HepG2 (cell line): ENCODE results near the gene UNC79. TPM values are rescaled to one million over a fixed set of nuclear protein-coding genes. Genes with fewer than 3 reads are reported as not detected.
A peak's percentile ranks its signal among the peaks of the same experiment; 100 is the strongest.

Experiments used
- ATAC-seq: fragments of 200-7000 bp; cut with Tn5 transposase; 3 replicates; pipeline ENCODE4 v1.9.1; 2020; ENCODE audit warnings: mild to moderate bottlenecking, moderate library complexity
- BruUV-seq: library from RNA; stranded (reverse); fragments of 400-500 nt; replicated peaks from 2 replicates; lab custom pipeline; 2021; lab: Mats Ljungman, UMichigan
- CTCF ChIA-PET: fragments of 300-600 bp; formaldehyde crosslinking; extraction: SDS; loops from one replicate; lab custom pipeline; 2021; ENCODE audit warnings: low total read pairs, inconsistent platforms, low intra/inter-chr PET ratio; lab: Yijun Ruan, JAX
- POLR2A ChIA-PET: fragments of 350-600 bp; sonication (Branson Sonifier 250); formaldehyde crosslinking; loops from one replicate; lab custom pipeline; 2020; ENCODE audit warnings: antibody characterized with exemption, inconsistent platforms; lab: Yijun Ruan, JAX
- DNase-seq: peaks from one replicate; pipeline ENCODE4 v3.0.0-alpha.2; 2015; ENCODE audit warnings: low spot score
- FAIRE-seq: peaks from 3 replicates; lab custom pipeline; 2011; peaks lifted over from hg19 to GRCh38; lab: Jason Lieb, UNC
- H2AFZ ChIP-seq: one replicate; pipeline ENCODE4 v1.6.1; 2011; ENCODE audit warnings: low read length, inconsistent platforms
- H3K27ac ChIP-seq: fragments of 300-600 bp; 3 replicates; pipeline ENCODE4 v1.8.0; 2011; ENCODE audit warnings: mixed run types, mild to moderate bottlenecking, mixed read lengths, low read length, inconsistent platforms; ENCODE audit not compliant: insufficient read depth; ENCODE audit errors: extremely low read length
- H3K27me3 ChIP-seq, 2 experiments: fragments of 200-600 bp in 1 of 2; 2 replicates in 1 of 2; 3 replicates in 1 of 2; pipeline versions ENCODE4 v1.6.0 to v1.8.0; 2011; ENCODE audit warnings: low read length in 2 of 2, mild to moderate bottlenecking in 2 of 2, moderate library complexity in 2 of 2, inconsistent platforms in 1 of 2; ENCODE audit not compliant: insufficient read depth in 2 of 2, control insufficient read depth in 1 of 2
- H3K36me3 ChIP-seq, 2 experiments: fragments of 200-600 bp in 1 of 2; replicated peaks in 1 of 2; 2 replicates in 1 of 2; 3 replicates in 1 of 2; pipeline versions ENCODE4 v1.5.1 to v1.8.0; 2011; ENCODE audit warnings: low read length in 2 of 2, inconsistent platforms in 1 of 2; ENCODE audit not compliant: insufficient read depth in 2 of 2, control insufficient read depth in 1 of 2
- H3K4me1 ChIP-seq: 2 replicates; pipeline ENCODE4 v1.5.1; 2012; ENCODE audit warnings: low read length, inconsistent platforms; ENCODE audit not compliant: insufficient read depth
- H3K4me2 ChIP-seq: 2 replicates; pipeline ENCODE4 v1.6.0; 2011; ENCODE audit warnings: low read depth, low read length, inconsistent platforms
- H3K4me3 ChIP-seq, 3 experiments: fragments of 200-600 bp in 1 of 3; sonication (generic), shearing (Covaris generic) in 1 of 3; replicated peaks in 1 of 3; 2 replicates each; pipeline ENCODE4 v1.5.1; 2011 to 2016; ENCODE audit warnings: low read length in 3 of 3, inconsistent platforms in 2 of 3, low read depth in 2 of 3, mild to moderate bottlenecking in 2 of 3, control low read depth in 1 of 3, mixed read lengths in 1 of 3; ENCODE audit not compliant: insufficient read depth in 1 of 3
- H3K79me2 ChIP-seq: one replicate; pipeline ENCODE4 v1.6.1; 2011; ENCODE audit warnings: low read length, inconsistent platforms; ENCODE audit not compliant: insufficient read depth
- H3K9ac ChIP-seq: 2 replicates; pipeline ENCODE4 v1.6.0; 2011; ENCODE audit warnings: mild to moderate bottlenecking, low read depth, low read length, inconsistent platforms; ENCODE audit not compliant: insufficient read depth
- H3K9me3 ChIP-seq: 2 replicates; pipeline ENCODE4 v1.5.1; 2012; ENCODE audit warnings: mild to moderate bottlenecking, low read length
- H4K20me1 ChIP-seq: 2 replicates; pipeline ENCODE4 v1.6.0; 2011; ENCODE audit warnings: inconsistent platforms, mild to moderate bottlenecking, low read length, moderate library complexity; ENCODE audit not compliant: insufficient read depth
- CTCF ChIP-seq: sonication (generic); formaldehyde crosslinking; IDR thresholded peaks from 2 replicates; pipeline ENCODE4 v1.5.0; 2020; ENCODE audit warnings: mild to moderate bottlenecking, missing genetic modification reagents, moderate library complexity
- KDM6A ChIP-seq: IDR thresholded peaks from 2 replicates; pipeline ENCODE4 v1.6.1; 2016; ENCODE audit warnings: low read depth
- PAXIP1 ChIP-seq: sonication (generic); formaldehyde crosslinking; conservative IDR thresholded peaks from 2 replicates; pipeline ENCODE4 v1.4.0; 2020; ENCODE audit warnings: mild to moderate bottlenecking, missing genetic modification reagents, moderate library complexity
- SMC3 ChIP-seq: IDR thresholded peaks from 2 replicates; pipeline ENCODE4 v1.6.1; 2011; ENCODE audit warnings: low read length, improper control_type of control experiment
- STAG1 ChIP-seq: sonication (generic); formaldehyde crosslinking; IDR thresholded peaks from 2 replicates; pipeline ENCODE4 v1.4.0; 2020; ENCODE audit warnings: missing genetic modification reagents
- TSC22D2 ChIP-seq: sonication (generic); formaldehyde crosslinking; IDR thresholded peaks from 2 replicates; pipeline ENCODE4 v1.5.1; 2020; ENCODE audit warnings: missing genetic modification reagents, mild to moderate bottlenecking, borderline replicate concordance
- ZNF318 ChIP-seq: sonication (generic); formaldehyde crosslinking; IDR thresholded peaks from 2 replicates; pipeline ENCODE4 v1.4.0; 2020; ENCODE audit warnings: mild to moderate bottlenecking, missing genetic modification reagents
- WGBS: methylation state at CpG from one replicate; pipeline ENCODE4 v1.1.6; 2017; ENCODE audit warnings: low lambda C conversion rate; 5-methylcytosine and 5-hydroxymethylcytosine counted together
- in situ Hi-C: cut with HindIII; loops from 2 replicates; pipeline ENCODE4 v1.10.0; 2017; ENCODE audit warnings: low pct_unique_long_range_greater_than_20kb; ENCODE audit not compliant: extremely low pct_ligation_motif_present
- intact Hi-C: fragments of 100-400 bp; cut with micrococcal nuclease; formaldehyde crosslinking; loops from one replicate; pipeline ENCODE4 v1.10.0; 2022; ENCODE audit not compliant: unreplicated experiment
- polyA plus RNA-seq, 8 experiments: library from polyadenylated mRNA; depleted of rRNA in 3 of 8; stranded (reverse) in 7 of 8; unstranded in 1 of 8; fragments of >200 nt; fragmentation: Illumina TruSeq in 4 of 8; extraction: Trizol in 4 of 8; gene quantifications; 2 replicates each; pipeline versions ENCODE4 v1.2.1 to v1.2.3, GENCODE V29; 2011 to 2016; ENCODE audit warnings: low read depth in 4 of 8, missing spikeins in 1 of 8, mixed read lengths in 1 of 8; ENCODE audit not compliant: insufficient read depth in 1 of 8
- total RNA-seq, 5 experiments: library from RNA; depleted of rRNA; stranded (reverse); fragments of >200 nt; fragmentation: Illumina TruSeq; extraction: Trizol; gene quantifications; 2 replicates each; pipeline ENCODE4 v1.2.3, GENCODE V29; 2016; ENCODE audit warnings: low read depth in 1 of 5

UNC79 gene
- total and polyA plus RNA-seq, 2 of the 13 experiments (the other 11 are each of a cell fraction or from before 2014, with no cell fraction given), result under 0.01 TPM; not detected in 1

GRCh38 chr14:93655078-93655750, 224.5 kb downstream of the UNC79 start:
- 39% methylated on average over 10 of the region's 10 CpGs for WGBS
- Histone ChIP-seq H3K9me3 (no peaks in the 10 kb centered on the region), H3K27me3 (no peaks in the 10 kb centered on the region), H3K4me3 (no peak overlapping the region), H3K27ac (no peak overlapping the region), H4K20me1 (no peaks in the 10 kb centered on the region), H2AFZ (no peak overlapping the region), H3K79me2 (no peaks in the 10 kb centered on the region), H3K4me1 (no peaks in the 10 kb centered on the region), H3K4me2 (no peak overlapping the region), H3K36me3 (no peaks in the 10 kb centered on the region), H3K9ac (no peak overlapping the region)
- no TSS peak for BruUV-seq
- CTCF ChIA-PET, result interaction anchor here (0.6 to 3.0 kb wide), 5 partner anchors 81 to 281 kb away, joined by 3 to 18 read pairs (median 8); no protein-coding TSS in a partner anchor
- TF ChIP-seq TSC22D2 (CRISPR knock-in tag), result 0 out of 2 replicates have a peak, but pooled peaks have one; percentile 22
- no peak for TF ChIP-seq ZNF318 (CRISPR knock-in tag)
- TF ChIP-seq SMC3, result peak; percentile 74
- TF ChIP-seq CTCF (CRISPR knock-in tag), result peak; percentile 75
- no peak for TF ChIP-seq PAXIP1
- peak; percentile 86 for TF ChIP-seq STAG1 (CRISPR knock-in tag)
- no peak for TF ChIP-seq KDM6A
- peak; percentile 60 for DNase-seq
- in situ Hi-C loops (loop anchor here (5.0 kb wide), 1 partner anchor 252 kb away; no protein-coding TSS in a partner anchor), intact Hi-C loops (loop anchor here (1.0 to 5.0 kb wide), 4 partner anchors 132 to 281 kb away; partner anchors contain the start of gene PRIMA1)
- POLR2A ChIA-PET, result no interaction called here
- peak; percentile 68 for ATAC-seq
- FAIRE-seq, result peak; percentile 64
